Adipocyte (in vitro differentiated cells): ENCODE data around the gene EEA1.

ENCODE experiments used
- DNase-seq: peaks from one replicate; pipeline ENCODE4 v3.0.0-alpha.2; 2015; ENCODE audit warnings: low read depth
- H3K27me3 ChIP-seq: replicated peaks from 2 replicates; pipeline ENCODE4 v1.7.0; 2013; ENCODE audit warnings: mild to moderate bottlenecking, low read length, moderate library complexity; ENCODE audit not compliant: control insufficient read depth, insufficient read depth
- H3K36me3 ChIP-seq: 2 replicates; pipeline ENCODE4 v1.7.0; 2013; ENCODE audit warnings: low read length, mild to moderate bottlenecking, moderate library complexity; ENCODE audit not compliant: control insufficient read depth, insufficient read depth, severe bottlenecking
- H3K4me1 ChIP-seq: 2 replicates; pipeline ENCODE4 v1.7.0; 2013; ENCODE audit warnings: mild to moderate bottlenecking, low read length, moderate library complexity; ENCODE audit not compliant: control insufficient read depth, insufficient read depth
- H3K4me3 ChIP-seq: 2 replicates; pipeline ENCODE4 v1.7.0; 2013; ENCODE audit warnings: mild to moderate bottlenecking, low read length, moderate library complexity
- H3K9ac ChIP-seq: 2 replicates; pipeline ENCODE4 v1.7.0; 2013; ENCODE audit warnings: mild to moderate bottlenecking, low read length, moderate library complexity
- H3K9me3 ChIP-seq: 2 replicates; pipeline ENCODE4 v1.7.0; 2013; ENCODE audit warnings: mild to moderate bottlenecking, low read length, moderate library complexity; ENCODE audit not compliant: control insufficient read depth

The EEA1 gene

DNA sequence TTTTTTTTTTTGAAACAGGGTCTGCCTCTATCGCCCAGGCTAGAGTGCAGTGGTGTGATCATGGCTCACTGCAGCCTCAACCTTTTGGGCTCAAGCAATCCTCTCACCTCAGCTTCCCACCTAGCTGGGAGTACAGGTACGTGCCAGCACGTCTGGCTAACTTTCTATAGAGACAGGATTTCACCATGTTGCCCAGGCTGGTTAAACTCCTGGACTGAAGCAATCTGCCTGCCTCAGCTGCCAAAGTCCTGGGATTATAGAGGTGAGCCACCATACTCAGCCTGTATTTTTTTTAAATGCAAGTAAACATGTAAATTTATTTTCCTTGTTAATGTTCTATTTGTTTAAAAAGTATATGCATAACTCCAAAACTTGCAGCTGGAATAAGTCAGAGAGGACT, 80.4 kb downstream of the EEA1 start:
- Histone ChIP-seq H3K4me3 (no peak overlapping the region), H3K27me3 (no peaks in the 10 kb centered on the region), H3K4me1 (peaks cover 25% of the 10 kb centered on the region), H3K36me3 (peaks cover 56% of the 10 kb centered on the region), H3K9ac (no peak overlapping the region), H3K9me3 (no peaks in the 10 kb centered on the region)
- no peak for DNase-seq

DNA sequence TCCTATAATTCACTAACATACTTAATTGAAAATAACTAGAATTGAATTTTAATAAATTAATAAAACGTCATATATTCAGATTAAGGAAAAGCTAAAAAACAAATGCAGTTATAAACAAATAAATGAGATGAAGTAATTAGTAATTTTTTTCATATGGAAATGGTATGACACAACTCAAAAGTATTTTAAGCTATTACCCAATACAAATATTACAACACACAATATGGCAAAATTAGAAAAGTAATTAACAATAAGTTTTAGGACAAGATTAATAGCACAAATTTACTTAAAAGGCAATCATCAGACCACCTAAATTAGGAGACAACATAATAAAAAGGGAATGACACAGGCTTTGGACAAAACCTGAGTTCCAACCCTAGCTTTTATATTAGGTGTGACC, 81.7 kb downstream of the EEA1 start:
- peak; percentile 42 for DNase-seq
- peaks cover 25% of the 10 kb centered on the region for H3K4me1 ChIP-seq

DNA sequence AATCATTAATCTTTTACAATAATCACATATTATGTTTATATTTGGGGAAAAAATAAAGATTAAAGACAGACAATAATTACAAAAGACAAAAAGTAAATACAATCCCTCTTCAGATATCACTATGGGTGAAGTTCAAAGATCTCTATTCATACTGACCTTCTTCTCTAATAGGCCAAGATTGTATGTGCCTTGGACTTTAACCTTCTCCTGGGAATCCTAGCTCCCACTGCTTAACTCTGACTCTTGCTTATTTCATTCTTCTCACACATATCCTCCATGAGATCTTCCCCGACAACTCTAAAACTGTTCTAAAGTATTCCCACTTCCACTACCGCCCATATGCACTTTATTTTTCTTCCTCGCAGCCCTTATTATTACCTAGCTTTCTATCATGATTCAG, 83.8 kb downstream of the EEA1 start:
- no peak overlapping the region for H3K9ac ChIP-seq
- DNase-seq: no peak
- peaks cover 25% of the 10 kb centered on the region for H3K4me1 ChIP-seq
- no peaks in the 10 kb centered on the region for H3K27me3 ChIP-seq
- H3K9me3 ChIP-seq: peaks cover 9% of the 10 kb centered on the region
- H3K4me3 ChIP-seq: no peak overlapping the region
- H3K36me3 ChIP-seq: peaks cover 43% of the 10 kb centered on the region

More for the DNA sequence above, 81.7 kb downstream of the EEA1 start:
- no peaks in the 10 kb centered on the region for H3K9me3 ChIP-seq
- H3K4me3 ChIP-seq: no peak overlapping the region
- no peak overlapping the region for H3K9ac ChIP-seq
- H3K36me3 ChIP-seq: peaks cover 43% of the 10 kb centered on the region
- no peaks in the 10 kb centered on the region for H3K27me3 ChIP-seq

DNA sequence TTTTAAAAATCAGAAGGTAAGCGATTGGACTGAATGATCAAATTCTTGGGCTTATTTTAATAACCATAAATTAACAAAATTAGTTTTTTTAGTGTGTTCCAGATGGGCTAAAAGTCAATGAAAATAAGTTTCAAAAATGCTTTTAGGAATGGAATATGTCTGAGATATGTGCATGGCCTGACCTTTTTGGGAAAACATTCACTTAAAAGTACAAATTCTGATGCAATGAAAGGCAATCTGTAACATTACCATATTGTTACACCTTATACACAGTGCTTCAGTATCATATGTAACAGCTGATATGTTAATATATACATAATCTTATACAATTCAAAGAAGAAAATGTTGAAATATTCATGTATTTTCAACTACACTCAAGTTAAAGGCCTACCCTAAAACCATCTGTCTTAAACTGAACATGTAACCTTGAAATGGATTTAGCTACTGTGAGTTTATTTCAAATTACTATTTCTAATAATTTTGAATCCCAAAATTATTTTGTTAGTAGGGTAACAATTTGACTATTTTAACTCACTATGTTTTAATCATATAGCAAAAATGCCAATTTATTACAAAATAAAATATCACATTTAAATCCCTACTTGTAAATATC, 84.8 kb downstream of the EEA1 start:
- Histone ChIP-seq H3K36me3 (peaks cover 38% of the 10 kb centered on the region), H3K4me1 (peaks cover 28% of the 10 kb centered on the region), H3K4me3 (no peak overlapping the region), H3K9me3 (peaks cover 10% of the 10 kb centered on the region), H3K27me3 (no peaks in the 10 kb centered on the region), H3K9ac (no peak overlapping the region)
- peak; percentile 74 for DNase-seq

DNA sequence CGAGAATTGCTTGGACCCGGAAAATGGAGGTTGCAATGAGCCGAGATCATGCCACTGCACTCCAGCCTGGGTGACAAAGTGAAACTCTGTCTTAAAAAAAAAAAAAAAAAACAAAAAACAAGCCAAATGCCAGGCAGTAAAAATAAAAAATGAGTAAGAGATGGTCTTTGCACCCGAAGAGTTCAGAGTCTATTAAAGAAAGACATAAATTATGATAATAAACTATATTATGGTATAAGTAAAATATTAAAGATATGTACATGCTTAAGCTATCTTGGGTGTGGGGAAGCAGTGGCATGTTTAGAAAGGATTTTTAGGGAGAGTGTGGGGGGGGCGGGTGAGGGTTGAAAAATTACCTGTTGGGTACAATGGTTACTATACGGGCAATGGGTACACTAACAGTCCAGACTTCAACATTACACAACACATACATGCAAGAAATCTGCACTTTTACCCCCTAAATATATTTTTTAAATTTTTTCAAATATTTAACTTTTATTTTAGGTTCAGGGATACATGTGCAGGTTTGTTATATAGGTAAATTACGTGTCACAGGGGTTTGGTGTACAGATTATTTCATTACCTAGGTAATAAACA, 99.3 kb downstream of the EEA1 start:
- Histone ChIP-seq H3K9me3 (no peaks in the 10 kb centered on the region), H3K4me1 (no peaks in the 10 kb centered on the region), H3K9ac (no peak overlapping the region), H3K4me3 (no peak overlapping the region), H3K36me3 (peaks cover 66% of the 10 kb centered on the region), H3K27me3 (no peaks in the 10 kb centered on the region)
- DNase-seq: no peak

DNA sequence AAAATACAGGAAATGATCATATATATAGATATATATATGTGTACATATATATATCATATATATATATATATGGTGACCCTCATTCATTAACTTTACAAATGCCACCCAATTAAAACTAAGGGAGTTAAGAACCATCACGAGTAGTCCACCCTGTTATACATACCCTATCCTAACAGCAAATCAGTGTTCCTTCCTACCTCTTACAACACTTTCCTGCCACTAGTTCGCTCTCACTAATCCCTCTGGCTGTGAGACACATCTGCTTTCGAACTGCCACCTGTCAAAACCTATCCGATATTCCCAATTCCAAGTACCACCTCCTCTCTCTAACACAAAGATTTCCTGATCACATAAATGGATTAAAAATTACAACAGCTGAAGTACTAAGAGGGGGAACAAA, 100.5 kb downstream of the EEA1 start:
- DNase-seq: no peak
- no peak overlapping the region for H3K4me3 ChIP-seq
- H3K4me1 ChIP-seq: no peaks in the 10 kb centered on the region
- no peak overlapping the region for H3K9ac ChIP-seq
- H3K36me3 ChIP-seq: peaks cover 74% of the 10 kb centered on the region
- no peaks in the 10 kb centered on the region for H3K9me3 ChIP-seq
- no peaks in the 10 kb centered on the region for H3K27me3 ChIP-seq

DNA sequence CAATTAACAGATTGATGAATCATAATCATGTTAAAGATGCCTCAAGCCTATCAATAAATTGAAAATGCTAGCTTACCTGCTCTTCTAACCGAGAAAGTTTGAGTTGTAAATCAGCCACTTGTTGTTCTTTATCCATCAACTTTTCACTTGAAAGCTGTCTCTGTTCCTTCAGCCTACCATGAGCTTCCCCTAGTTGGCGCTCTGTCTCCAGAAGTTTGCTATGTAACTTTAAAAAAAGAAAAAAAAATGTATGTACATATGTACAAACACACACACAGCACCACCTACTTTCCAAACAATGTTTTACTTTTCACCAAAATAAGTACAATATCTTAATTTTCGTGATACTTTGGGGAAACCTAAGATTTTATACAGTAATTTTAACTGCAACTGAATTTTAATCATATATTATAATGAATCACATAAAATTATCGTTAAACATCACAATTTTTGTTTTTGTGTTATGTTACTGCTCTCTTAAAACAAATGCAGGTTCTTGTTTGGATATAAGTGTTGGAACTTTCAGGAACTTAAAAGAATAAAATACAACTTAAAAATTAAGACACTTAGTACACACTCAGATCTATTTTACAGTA, 101.2 kb downstream of the EEA1 start:
- DNase-seq: peak; percentile 79
- Histone ChIP-seq H3K9me3 (no peaks in the 10 kb centered on the region), H3K27me3 (no peaks in the 10 kb centered on the region), H3K4me1 (no peaks in the 10 kb centered on the region), H3K36me3 (peaks cover 75% of the 10 kb centered on the region), H3K4me3 (no peak overlapping the region), H3K9ac (no peak overlapping the region)

DNA sequence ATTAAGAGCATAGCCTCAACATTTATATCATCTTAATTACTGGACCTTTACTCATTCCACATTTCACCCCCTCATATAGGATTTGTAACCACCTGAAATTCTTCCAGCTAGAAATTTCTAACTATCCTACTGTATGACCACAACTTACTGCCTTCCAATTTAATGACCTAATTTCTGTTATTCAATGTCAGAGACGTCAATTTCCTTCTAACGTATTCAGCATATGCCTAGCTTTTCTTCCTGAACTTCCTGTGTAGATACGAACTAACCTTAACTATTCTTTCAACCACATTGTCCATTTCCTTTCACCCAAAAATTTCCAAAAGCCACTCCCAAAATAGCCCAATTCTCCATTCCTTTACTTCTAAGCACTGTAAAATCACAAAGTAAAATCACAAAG, 108.0 kb downstream of the EEA1 start:
- no peak for DNase-seq
- H3K4me1 ChIP-seq: no peaks in the 10 kb centered on the region
- no peak overlapping the region for H3K9ac ChIP-seq
- H3K9me3 ChIP-seq: no peaks in the 10 kb centered on the region
- no peak overlapping the region for H3K4me3 ChIP-seq
- H3K36me3 ChIP-seq: peaks cover 82% of the 10 kb centered on the region
- no peaks in the 10 kb centered on the region for H3K27me3 ChIP-seq

DNA sequence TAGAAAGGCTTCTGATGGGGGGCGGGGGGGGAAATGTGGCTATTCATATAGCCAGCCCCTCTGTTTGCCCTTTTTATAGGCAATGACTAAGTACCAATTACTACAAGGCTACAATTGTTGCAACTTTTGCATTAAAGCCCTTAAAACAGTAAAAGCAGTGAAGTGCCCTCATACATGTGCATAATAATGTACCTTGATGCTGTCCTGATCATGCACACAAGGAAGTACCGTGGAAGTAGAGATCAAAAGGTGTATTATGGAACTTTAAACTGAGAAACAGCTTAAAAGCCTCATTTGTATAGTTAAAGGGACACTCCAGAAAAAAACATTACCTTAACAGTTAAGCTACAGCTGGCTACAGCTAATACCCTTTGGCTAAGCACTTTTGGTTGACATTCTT, 114.5 kb downstream of the EEA1 start:
- H3K9ac ChIP-seq: no peak overlapping the region
- no peaks in the 10 kb centered on the region for H3K27me3 ChIP-seq
- H3K4me1 ChIP-seq: no peaks in the 10 kb centered on the region
- DNase-seq: no peak
- H3K9me3 ChIP-seq: no peaks in the 10 kb centered on the region
- H3K36me3 ChIP-seq: peaks cover 79% of the 10 kb centered on the region
- no peak overlapping the region for H3K4me3 ChIP-seq

DNA sequence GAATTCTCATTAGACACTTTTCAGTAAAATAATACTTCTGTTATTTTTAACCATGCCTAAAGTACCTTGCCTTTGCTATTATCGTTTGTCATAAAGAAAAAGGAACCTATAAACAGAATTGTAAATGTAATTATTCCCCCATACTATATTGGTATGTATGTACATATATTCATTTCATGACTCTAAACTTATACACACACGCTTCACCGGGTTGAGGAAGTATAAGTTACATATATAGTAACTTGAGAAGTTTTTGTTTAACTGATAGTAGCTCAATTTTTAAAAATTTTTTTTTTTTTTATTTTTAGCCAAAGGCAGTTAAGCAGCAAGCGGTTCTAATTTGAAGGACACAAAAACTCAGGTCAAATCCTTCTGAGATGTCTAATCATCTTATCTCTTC, 118.7 kb downstream of the EEA1 start:
- H3K9me3 ChIP-seq: peaks cover 5% of the 10 kb centered on the region
- no peaks in the 10 kb centered on the region for H3K4me1 ChIP-seq
- DNase-seq: no peak
- peaks cover 81% of the 10 kb centered on the region for H3K36me3 ChIP-seq
- H3K27me3 ChIP-seq: no peaks in the 10 kb centered on the region
- no peak overlapping the region for H3K9ac ChIP-seq
- H3K4me3 ChIP-seq: no peak overlapping the region

DNA sequence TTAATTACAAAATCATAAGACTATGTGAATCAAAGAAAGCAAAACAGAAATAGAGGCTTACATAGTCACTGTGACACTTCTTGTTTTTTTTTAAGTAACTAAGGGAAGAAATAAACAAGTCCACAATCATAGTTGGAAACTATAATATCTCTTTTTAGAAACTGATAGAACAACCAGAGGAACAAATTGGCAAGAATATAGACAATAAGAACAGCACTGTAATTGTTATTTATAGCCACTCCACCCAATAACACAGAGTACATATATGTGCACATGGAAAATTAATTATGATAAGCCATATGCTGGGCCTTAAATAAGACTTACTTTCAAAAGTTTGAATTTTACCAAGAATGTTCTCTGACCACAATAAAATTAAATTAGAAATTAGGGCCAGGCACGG, 125.2 kb downstream of the EEA1 start:
- H3K4me1 ChIP-seq: no peaks in the 10 kb centered on the region
- no peak for DNase-seq

More for the DNA sequence above, 125.2 kb downstream of the EEA1 start:
- Histone ChIP-seq H3K9me3 (peaks cover 5% of the 10 kb centered on the region), H3K27me3 (no peaks in the 10 kb centered on the region), H3K4me3 (no peak overlapping the region), H3K36me3 (peaks cover 80% of the 10 kb centered on the region), H3K9ac (no peak overlapping the region)
